ENCODE results near the gene OIP5. TPM values are rescaled to one million over a fixed set of nuclear protein-coding genes. Genes with fewer than 3 reads are reported as not detected.
"Not testable (repeated sequence)": the region's sequence is repeated elsewhere in the genome, so short reads cannot be mapped to it uniquely, and the experiment has no call there.

OIP5 gene
- total and polyA plus RNA-seq, 9 of the 15 experiments (the other 6 are each of a cell fraction or from before 2014, with no cell fraction given): 8.3 to 54.8 (median 35.3) TPM

- Histone ChIP-seq H3K4me1 (replicated peaks in 1 of 2; ENCODE audit: control insufficient read depth in 2 of 2, insufficient read depth in 2 of 2, low read length in 2 of 2) (peaks cover 8 to 12% of the 10 kb centered on the region in 2 experiments; a peak in 4 of 5 replicates), H3K4me2 (ENCODE audit: insufficient read depth, low read length) (peak overlapping the region; percentile 94), H2AFZ (ENCODE audit: low read depth, low read length) (peak overlapping the region; percentile 94), H3K4me3 (peak overlapping the region; percentile 87; the same call in 1 of the 2 replicates), H3K79me2 (ENCODE audit: control insufficient read depth, insufficient read depth, low read length) (peaks cover 45% of the 10 kb centered on the region), H3K9ac (ENCODE audit: insufficient read depth in 1 of 2, low read depth in 2 of 2, low read length in 2 of 2) (peak overlapping the region; percentile 80 to 98), H3K27ac (ENCODE audit: extremely low read depth, low read depth, low read length) (peak overlapping the region; percentile 98), H3K36me3 (ENCODE audit: control insufficient read depth, insufficient read depth, low read length) (peaks cover 56% of the 10 kb centered on the region)
- H3K9me3 ChIP-seq (replicated peaks; ENCODE audit: control insufficient read depth, insufficient read depth, low read depth, low read length); H3K27me3 ChIP-seq (ENCODE audit: control insufficient read depth in 2 of 2, insufficient read depth in 2 of 2, low read length in 2 of 2); CTCF ChIA-PET (ENCODE audit: low intra/inter-chr PET ratio); ATAC-seq; FAIRE-seq; H3K9me1 ChIP-seq (ENCODE audit: control insufficient read depth, insufficient read depth, low read length); DNase-seq (ENCODE audit: extremely low read depth in 1 of 4, low spot score in 3 of 4); in situ Hi-C loops (cut with MboI); H4K20me1 ChIP-seq (replicated peaks; ENCODE audit: control insufficient read depth, insufficient read depth, low read length); TF ChIP-seq MYC (IDR thresholded peaks at IDR 0.05; ENCODE audit: low read depth, low read length): not testable (repeated sequence)
- BruUV-seq (replicated peaks): TSS peak; percentile 97
- 23% methylated on average over 19 of the region's 19 CpGs for WGBS (ENCODE audit: insufficient coverage, low coverage, missing lambda C conversion rate)
- intact Hi-C loops (cut with micrococcal nuclease): loop anchor here (5.0 kb wide), 1 partner anchor 49 kb away; the partner anchor contains the start of genes NUSAP1 and OIP5
- POLR2A ChIA-PET: interaction anchor here (0.6 to 2.1 kb wide), 15 partner anchors 9 to 1635 kb away, joined by 3 to 9 read pairs (median 3); partner anchors contain the start of genes CCDC32, NUSAP1 and OIP5
- peak in 1 of 2 experiments; percentile 16; a peak in 1 of 4 replicates for TF ChIP-seq ARNT (IDR thresholded peaks at IDR 0.05)
- peak; percentile 75 for TF ChIP-seq MYC (CRISPR knock-in tag; IDR thresholded peaks at IDR 0.05; ENCODE audit: borderline replicate concordance, low read depth)
- TF ChIP-seq BRD9 (IDR thresholded peaks at IDR 0.05; ENCODE audit: low read depth, partially characterized antibody): peak; percentile 74
- TF ChIP-seq ZNF668 (CRISPR knock-in tag; IDR thresholded peaks at IDR 0.05): 0 out of 2 replicates have a peak, but pooled peaks have one; percentile 35
- peak; percentile 36; the same call in 1 of the 2 replicates for TF ChIP-seq HDAC2 (IDR thresholded peaks at IDR 0.05)
- TF ChIP-seq CC2D1A (IDR thresholded peaks at IDR 0.05): peak; percentile 51; the same call in 1 of the 2 replicates
- TF ChIP-seq ZNF395 (CRISPR knock-in tag; IDR thresholded peaks at IDR 0.05): peak; percentile 83
- peak; percentile 47; the same call in 1 of the 2 replicates for TF ChIP-seq SMARCA5 (IDR thresholded peaks at IDR 0.05)
- peak; percentile 80 for TF ChIP-seq ZNF175 (CRISPR knock-in tag; IDR thresholded peaks at IDR 0.05; ENCODE audit: low read depth)
- TF ChIP-seq MEF2D (tag; conservative IDR thresholded peaks at IDR 0.05; ENCODE audit: low read depth): 0 out of 2 replicates have a peak, but pooled peaks have one; percentile 42
- 0 out of 2 replicates have a peak, but pooled peaks have one; percentile 23 for TF ChIP-seq MIER1 (IDR thresholded peaks at IDR 0.05; ENCODE audit: low read depth)
- 0 out of 2 replicates have a peak, but pooled peaks have one; percentile 33 for TF ChIP-seq E4F1 (CRISPR knock-in tag; IDR thresholded peaks at IDR 0.05; ENCODE audit: borderline replicate concordance)
- TF ChIP-seq BRD4 (IDR thresholded peaks at IDR 0.05): 0 out of 2 replicates have a peak, but pooled peaks have one; percentile 8
- TF ChIP-seq FOXJ2 (tag; IDR thresholded peaks at IDR 0.05): peak; percentile 39; the same call in 1 of the 2 replicates
- TF ChIP-seq DMBX1 (CRISPR knock-in tag; IDR thresholded peaks at IDR 0.05; ENCODE audit: borderline replicate concordance): peak; percentile 48; the same call in 1 of the 2 replicates
- 0 out of 4 replicates have a peak, but pooled peaks of 1 of the 2 experiments have one; percentile 45 for TF ChIP-seq MLLT1 (IDR thresholded peaks at IDR 0.05)
Measured at GRCh38 chr15:41282980-41283652, 49.3 kb downstream of the OIP5 start.

Data from K562 (cell line).